Iris pigment epithelial cell (primary cell): ENCODE results near the gene FAM229B.
A peak's percentile ranks its signal among the peaks of the same experiment; 100 is the strongest.
"Not testable (repeated sequence)": the region's sequence is repeated elsewhere in the genome, so short reads cannot be mapped to it uniquely, and the experiment has no call there.

ENCODE experiments used
- DNase-seq: peaks from one replicate; pipeline ENCODE4 v3.0.0-alpha.2; 2011; ENCODE audit warnings: low read depth

FAM229B gene

GRCh38 chr6:112087136-112087911, at the start of gene FAM229B, which contains the start of gene TUBE1:
TSS of gene FAM229B (plus strand) at chr6:112087591. CDS start at chr6:112099284, 11,693 bp downstream.
TSS of gene TUBE1 (minus strand) at chr6:112087482. CDS start at chr6:112087434, 48 bp downstream.
- peak; percentile 100 for DNase-seq

GRCh38 chr6:112037783-112038216, 49.6 kb upstream of the FAM229B start:
- peak; percentile 93 for DNase-seq

DNA sequence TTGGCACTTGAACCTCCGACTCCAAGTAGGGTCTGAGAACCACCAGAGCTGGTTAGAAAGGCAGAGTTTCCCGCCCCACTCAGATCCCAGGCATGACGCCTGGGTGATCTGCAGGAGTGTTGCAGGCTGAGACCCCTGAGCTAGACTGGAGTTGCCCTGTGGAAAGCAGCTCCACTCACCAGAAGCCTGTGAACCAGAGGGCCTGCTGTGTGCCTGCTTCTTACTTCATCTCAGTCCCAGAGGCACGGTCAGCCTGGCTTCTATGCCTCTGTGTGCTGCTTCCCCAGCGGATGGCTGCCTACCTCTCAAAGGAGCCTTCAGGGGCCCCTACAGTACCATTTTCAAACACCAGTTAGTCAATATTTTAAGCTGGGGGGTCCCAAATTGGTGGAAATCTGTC, 49.1 kb upstream of the FAM229B start:
- no peak for DNase-seq

DNA sequence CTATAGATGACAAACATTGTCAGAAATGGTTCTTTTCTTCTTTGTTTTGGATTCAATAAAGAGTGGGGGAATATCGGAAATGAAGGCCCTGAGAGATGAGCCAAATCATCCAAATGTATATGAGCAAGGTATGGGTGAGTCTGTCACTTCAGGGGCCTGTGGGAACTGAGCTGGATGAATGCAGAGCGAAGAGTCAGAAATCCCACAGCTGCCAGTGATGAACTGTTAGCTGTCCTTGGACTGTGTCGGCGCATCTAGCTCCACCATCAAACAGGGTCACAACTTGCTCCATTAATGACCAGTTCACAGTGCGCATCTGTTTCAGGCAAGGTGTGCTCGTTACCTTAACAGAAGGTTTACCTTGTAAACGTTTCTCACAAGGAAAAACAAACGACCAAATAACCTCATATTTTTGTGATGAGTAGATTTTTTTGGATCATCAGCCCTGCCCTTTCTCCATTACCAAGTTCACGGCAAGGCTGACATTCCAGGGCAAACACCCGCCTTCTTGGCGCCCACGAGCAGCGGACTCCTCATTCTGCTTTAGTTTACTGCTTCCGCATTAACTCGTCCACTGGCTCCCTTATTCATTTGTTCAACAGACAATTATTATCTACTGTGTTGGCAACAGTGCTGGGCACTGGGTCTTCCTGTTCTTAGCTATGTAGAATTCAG, 48.5 kb upstream of the FAM229B start:
- DNase-seq, result no peak

GRCh38 chr6:112039431-112039770, 48.0 kb upstream of the FAM229B start:
- DNase-seq, result no peak

DNA sequence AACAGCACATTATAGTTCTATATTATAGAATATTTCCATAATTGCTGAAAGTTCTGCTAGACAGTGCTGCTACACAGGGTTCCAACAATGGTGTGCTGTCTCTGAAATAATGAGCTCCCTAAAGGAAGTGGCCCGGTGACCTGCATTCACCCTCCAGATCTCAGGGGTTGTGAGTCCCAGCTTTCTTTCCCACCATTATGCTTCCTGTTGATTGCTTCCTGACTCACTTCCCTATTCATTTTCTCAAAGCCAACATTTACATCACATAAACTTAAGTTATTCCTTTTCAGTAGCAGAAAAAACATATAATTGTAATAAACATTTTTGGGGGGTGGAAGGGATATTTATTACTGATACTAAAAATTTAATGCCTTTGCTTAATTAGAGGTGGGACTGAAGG, 46.4 kb upstream of the FAM229B start:
- DNase-seq, result no peak

DNA sequence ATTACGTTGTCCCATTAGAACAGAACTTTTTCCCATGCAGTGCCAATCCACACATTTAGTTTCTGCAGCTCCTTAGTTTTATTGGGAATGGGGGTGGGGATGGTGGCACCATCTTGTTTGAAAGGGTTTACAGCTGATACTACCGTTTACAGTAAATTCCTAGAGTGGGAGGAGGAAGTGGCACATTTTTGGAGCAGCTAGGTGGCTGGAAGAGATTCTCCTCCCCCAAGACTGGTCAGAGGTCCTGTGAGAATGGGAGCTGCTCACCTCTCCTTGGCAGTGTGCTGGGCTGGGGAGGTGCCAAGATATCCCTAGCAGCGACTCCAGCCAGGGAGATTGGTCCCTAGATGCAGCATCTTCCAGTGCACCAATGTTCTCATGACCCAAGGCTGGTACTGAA, 45.9 kb upstream of the FAM229B start:
- no peak for DNase-seq

DNA sequence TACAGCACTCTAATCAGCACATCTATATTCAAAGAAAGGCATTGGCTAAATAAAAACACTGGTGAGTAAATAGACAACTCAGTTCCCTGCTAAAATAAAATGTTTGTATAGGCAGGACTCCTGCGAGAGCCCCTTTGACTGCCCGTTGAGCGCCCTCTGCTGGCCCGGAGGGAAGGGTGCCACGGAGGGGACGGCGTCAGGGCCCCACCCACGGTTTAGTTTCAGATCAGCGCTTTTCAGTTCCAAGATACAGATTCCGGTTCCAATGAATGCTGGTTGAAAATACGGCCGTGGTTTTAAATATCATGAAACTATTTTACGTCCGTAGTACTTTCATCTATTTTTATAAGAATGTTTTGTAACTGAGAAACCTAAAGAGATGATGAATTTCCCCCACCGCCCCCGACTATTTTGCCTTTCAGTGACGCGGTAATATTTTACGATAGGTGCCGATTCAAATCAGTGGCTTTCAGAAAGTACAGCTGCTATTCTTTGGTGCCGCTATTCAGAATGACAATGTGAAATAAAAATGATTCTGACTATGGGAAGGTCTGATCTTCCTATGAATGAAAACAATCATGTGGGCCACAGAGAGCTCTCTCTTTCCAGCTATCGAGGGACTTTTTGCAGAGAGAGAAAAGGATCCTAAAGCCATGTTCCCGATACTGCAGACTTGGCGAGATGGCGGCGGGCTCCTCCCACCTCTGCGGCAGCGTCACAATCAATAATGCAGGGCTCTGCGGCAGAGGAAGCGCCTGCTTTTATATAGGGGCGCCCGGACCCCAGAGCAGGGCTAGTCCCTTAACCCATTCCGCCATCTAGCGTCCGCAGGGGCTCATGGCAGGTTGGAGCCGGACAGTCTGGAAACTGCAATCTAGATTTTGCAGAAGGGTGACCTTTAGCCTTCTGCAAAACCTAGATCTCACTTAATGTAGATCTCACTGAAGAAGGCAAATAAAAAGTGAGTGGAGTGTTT, 44.1 kb upstream of the FAM229B start:
- DNase-seq, result peak; percentile 92

DNA sequence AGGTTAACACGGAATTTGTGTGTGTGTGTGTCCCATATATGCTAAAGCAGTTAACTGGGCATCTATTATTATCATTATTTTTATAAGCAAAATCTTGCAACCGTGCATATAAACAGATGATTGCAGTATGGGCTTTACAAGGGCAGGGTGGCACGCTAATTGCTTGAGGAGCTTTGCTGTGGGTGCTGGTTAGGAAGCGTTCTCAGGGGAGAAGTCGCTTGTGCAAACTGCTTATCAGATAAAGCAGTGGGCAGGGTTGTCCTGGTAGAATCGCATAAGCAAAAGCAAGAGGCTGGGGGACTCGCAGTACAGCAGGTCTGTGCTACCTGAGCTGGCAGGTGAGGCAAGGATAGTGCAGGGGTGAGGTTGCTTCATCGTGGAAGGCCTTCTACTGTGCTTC, 43.2 kb upstream of the FAM229B start:
- no peak for DNase-seq

- peak; percentile 94 for DNase-seq
Observed at GRCh38 chr6:112044856-112045255, 42.5 kb upstream of the FAM229B start.

- not testable (repeated sequence) for DNase-seq
Observed at GRCh38 chr6:112047523-112047922, 39.9 kb upstream of the FAM229B start.

- peak; percentile 34 for DNase-seq
Observed at GRCh38 chr6:112049026-112049799, 38.2 kb upstream of the FAM229B start.

- DNase-seq, result no peak
Observed at GRCh38 chr6:112049996-112050395, 37.4 kb upstream of the FAM229B start.

DNA sequence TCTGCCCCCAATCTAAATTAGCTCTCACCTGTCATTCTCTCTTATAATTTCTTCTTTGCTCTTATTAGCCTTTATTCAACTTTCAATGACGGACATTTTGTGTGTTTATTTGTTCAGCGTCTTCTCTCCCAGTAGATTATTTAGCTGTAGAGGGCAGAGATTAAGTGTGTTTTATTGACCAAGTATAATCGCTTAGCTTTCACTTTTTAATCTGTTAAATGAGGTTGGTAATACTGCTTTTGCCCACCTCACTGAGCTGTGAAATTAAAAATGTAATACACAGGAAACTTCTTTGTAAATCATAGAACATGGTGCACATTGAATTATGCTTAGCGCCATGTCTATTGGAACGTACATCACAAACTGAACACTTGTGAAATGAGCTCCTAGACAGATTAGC, 37.0 kb upstream of the FAM229B start:
- DNase-seq, result no peak

DNA sequence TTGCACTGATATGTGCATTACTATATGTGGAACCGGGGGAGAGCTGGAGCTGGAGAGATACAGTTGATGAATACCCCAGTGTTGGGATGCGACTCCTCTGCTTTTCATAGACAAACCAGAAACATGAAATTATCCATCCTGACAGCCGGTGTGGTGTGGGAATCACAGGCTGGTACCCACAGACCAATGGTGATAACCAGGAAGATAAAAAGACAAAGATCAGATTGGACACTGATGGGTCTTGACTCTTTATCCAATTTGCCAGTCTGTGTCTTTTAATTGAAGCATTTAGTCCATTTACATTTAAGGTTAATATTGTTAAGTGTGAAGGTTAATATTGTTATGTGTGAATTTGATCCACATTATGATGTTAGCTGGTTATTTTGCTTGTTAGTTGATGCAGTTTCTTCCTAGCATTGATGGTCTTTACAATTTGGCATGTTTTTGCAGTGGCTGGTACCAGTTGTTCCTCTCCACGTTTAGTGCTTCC, 36.1 kb upstream of the FAM229B start:
- not testable (repeated sequence) for DNase-seq

DNA sequence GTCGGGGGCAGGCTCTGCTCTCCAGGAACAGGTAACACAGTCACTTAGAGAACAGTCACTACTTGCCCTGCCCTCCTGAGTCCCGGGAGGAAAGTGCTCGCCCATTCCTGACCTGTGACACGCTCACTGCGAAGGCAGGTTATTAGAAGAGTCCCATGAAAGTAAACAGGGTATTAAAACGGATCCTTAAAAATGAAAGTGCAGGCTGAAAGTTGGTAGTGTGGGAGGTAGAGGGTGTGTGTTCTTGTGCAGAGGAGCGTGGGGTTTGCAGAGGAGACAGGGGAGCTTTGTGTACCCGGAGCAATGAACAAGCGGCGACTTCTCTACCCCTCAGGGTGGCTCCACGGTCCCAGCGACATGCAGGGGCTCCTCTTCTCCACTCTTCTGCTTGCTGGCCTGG, 33.4 kb upstream of the FAM229B start, which contains the start of gene CCN6:
Gene CCN6 (plus strand): TSS at position 104 of the 400 bp plus-strand sequence. CDS start 254 bp downstream, at position 358.
- DNase-seq, result no peak

GRCh38 chr6:112054555-112055190, 32.7 kb upstream of the FAM229B start:
- no peak for DNase-seq

DNA sequence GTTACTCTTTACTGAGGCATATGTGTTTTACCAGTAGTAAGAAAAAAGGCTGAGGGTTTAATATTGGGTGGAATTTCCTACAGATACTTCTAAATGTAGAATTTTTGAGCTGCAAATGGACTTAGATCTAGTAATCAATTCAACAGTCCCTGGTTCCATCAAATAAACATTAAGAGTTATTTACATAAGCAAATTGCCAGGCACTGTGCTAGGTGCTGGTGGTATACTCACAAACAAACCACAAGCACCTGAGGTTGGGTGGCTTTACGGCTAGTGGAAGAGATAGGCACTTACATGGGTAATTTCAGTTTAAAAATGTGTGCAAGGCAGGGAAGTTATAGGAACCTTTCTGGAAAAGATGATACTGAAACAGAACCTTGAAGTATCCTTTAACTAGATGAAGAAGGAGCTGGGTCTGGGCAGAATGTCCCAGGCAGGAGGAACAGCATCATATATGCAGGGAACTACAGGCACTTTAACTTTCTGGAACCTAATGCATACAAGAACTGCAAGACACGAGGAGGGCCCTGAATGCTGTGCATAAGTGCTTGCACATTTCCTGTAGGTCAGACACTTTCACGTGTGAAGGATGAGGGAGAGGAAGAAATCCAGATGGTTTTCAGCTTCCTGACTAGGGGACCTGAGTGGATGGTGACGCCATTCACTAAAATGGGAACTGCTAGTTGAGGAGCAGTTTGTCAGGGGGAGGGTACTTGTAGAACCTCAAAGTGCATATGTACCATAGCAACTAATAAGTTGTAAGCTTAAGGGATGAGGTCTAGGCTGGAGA, 29.0 kb upstream of the FAM229B start:
- no peak for DNase-seq

DNA sequence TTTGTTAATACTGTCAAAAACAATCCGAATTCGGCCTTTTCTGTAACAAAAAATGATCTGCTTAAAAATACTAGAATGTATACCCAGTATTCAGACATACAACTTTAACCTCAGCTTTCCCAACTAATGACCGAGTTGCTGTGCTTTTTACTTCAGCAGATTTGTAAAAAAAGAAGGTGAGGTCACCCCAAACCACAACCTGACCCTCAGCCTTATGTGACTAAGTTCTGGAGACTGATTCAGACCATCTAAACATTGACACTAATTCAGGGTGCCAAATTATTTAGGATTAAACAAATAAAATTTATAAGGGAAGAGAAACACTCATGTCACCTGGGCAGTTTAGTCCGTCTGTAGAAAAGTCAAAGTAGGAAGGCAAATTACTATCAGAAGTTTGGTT, 25.8 kb upstream of the FAM229B start:
- DNase-seq, result peak; percentile 72

- DNase-seq, result no peak
Observed at GRCh38 chr6:112062966-112063365, 24.4 kb upstream of the FAM229B start.
